Esophagus muscularis mucosa (tissue), 4 donors: Measurements from ENCODE around the gene ATP9A. TPM values are rescaled to one million over a fixed set of nuclear protein-coding genes. Genes with fewer than 3 reads are reported as not detected.

Experiments
- DNase-seq: peaks from one replicate; pipeline ENCODE4 v3.0.0-alpha.2; 2017; ENCODE audit errors: extremely low spot score
- H3K27ac ChIP-seq, 4 donors: fragments of 200-600 bp; sonication (generic); replicated peaks in 1 of 4; 1 replicate in 3 of 4; 2 replicates in 1 of 4; pipeline ENCODE4 v1.5.1; 2016 to 2019; ENCODE audit warnings: mild to moderate bottlenecking in 1 of 4
- H3K27me3 ChIP-seq, 4 donors: fragments of 200-600 bp; sonication (generic); one replicate each; pipeline versions ENCODE4 v1.5.1 to v1.6.0; 2016 to 2019
- H3K36me3 ChIP-seq, 4 donors: fragments of 200-600 bp; sonication (generic); one replicate each; pipeline ENCODE4 v1.5.1; 2016 to 2019
- H3K4me1 ChIP-seq, 4 donors: fragments of 200-600 bp; sonication (generic); one replicate each; pipeline ENCODE4 v1.5.1; 2016 to 2019
- H3K4me3 ChIP-seq, 4 donors: fragments of 200-600 bp; sonication (generic); 1 replicate in 2 of 4; 2 replicates in 2 of 4; pipeline ENCODE4 v1.5.1; 2016 to 2019; ENCODE audit warnings: mild to moderate bottlenecking in 4 of 4, moderate library complexity in 1 of 4
- H3K9me3 ChIP-seq, 4 donors: fragments of 200-600 bp; sonication (generic); 1 replicate in 3 of 4; 2 replicates in 1 of 4; pipeline ENCODE4 v1.5.1; 2016 to 2019
- EP300 ChIP-seq: sonication (generic); formaldehyde crosslinking; IDR thresholded peaks from one replicate; pipeline ENCODE4 v1.6.1; 2017; ENCODE audit warnings: antibody characterized with exemption
- POLR2A ChIP-seq: fragments of 450-650 bp; IDR thresholded peaks from one replicate; pipeline ENCODE4 v1.6.1; 2017; ENCODE audit warnings: antibody characterized with exemption, moderate library complexity, mild to moderate bottlenecking, low read depth
- POLR2AphosphoS5 ChIP-seq, 2 donors: sonication (generic); formaldehyde crosslinking; IDR thresholded peaks; one replicate each; pipeline ENCODE4 v1.6.1; 2017; ENCODE audit warnings: antibody characterized with exemption in 2 of 2
- WGBS: methylation state at CpG from one replicate; pipeline ENCODE4 v1.1.5; 2018; 5-methylcytosine and 5-hydroxymethylcytosine counted together
- intact Hi-C: fragments of 100-400 bp; cut with DNase I; formaldehyde crosslinking; loops from one replicate; pipeline ENCODE4 v1.15.1; 2023
- total RNA-seq, 4 donors: library from RNA; depleted of rRNA; stranded (reverse); fragments of >200 nt; gene quantifications; one replicate each; pipeline versions ENCODE4 v1.1.0 to v1.2.1, GENCODE V29; 2016
- TF ChIP-seq, protein P1 (sequence below), 3 experiments: fragments of 200-600 bp in 2 of 3; fragments of 450-650 bp in 1 of 3; sonication (generic) in 2 of 3; IDR thresholded peaks; one replicate each; pipeline ENCODE4 v1.5.1; 2017 to 2019; ENCODE audit warnings: antibody characterized with exemption in 3 of 3, mild to moderate bottlenecking in 2 of 3, moderate library complexity in 1 of 3

ATP9A gene
- total RNA-seq, 4 donors from 2014 or later, result 44.4 to 70.9 (median 56.0) TPM

DNA sequence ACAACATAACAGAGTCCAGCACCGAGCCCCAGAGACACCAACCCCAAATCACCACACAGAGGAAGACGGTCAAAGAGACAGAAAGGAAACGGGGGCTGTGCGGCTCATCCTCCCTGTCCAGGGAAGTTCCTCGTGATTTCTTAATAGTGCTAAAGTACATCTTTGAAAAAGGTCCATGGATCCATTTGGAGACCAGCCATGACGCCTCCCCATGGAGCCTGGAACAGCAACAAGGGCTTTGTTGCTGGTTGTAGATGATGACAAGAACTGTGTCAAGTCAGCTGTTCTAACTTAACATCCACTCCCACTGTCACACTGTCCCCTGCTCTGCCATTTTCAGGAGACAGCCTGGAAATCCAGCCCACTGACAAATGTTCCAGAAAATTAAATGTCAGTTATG is 99.7 kb downstream of the ATP9A start:
- H3K27ac ChIP-seq, result no peak overlapping the region
- H3K36me3 ChIP-seq, result peaks cover 13 to 86% (median 44%) of the 10 kb centered on the region in 4 donors
- 91% methylated on average over 6 of the region's 6 CpGs for WGBS
- no peak for TF ChIP-seq POLR2AphosphoS5 (IDR thresholded peaks at IDR 0.05)
- TF ChIP-seq, protein P1, sequence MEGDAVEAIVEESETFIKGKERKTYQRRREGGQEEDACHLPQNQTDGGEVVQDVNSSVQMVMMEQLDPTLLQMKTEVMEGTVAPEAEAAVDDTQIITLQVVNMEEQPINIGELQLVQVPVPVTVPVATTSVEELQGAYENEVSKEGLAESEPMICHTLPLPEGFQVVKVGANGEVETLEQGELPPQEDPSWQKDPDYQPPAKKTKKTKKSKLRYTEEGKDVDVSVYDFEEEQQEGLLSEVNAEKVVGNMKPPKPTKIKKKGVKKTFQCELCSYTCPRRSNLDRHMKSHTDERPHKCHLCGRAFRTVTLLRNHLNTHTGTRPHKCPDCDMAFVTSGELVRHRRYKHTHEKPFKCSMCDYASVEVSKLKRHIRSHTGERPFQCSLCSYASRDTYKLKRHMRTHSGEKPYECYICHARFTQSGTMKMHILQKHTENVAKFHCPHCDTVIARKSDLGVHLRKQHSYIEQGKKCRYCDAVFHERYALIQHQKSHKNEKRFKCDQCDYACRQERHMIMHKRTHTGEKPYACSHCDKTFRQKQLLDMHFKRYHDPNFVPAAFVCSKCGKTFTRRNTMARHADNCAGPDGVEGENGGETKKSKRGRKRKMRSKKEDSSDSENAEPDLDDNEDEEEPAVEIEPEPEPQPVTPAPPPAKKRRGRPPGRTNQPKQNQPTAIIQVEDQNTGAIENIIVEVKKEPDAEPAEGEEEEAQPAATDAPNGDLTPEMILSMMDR (IDR thresholded peaks at IDR 0.05), result no peak
- no peak for TF ChIP-seq EP300
- TF ChIP-seq POLR2A, result no peak
- no peaks in the 10 kb centered on the region for H3K27me3 ChIP-seq
- DNase-seq, result no peak
- no peaks in the 10 kb centered on the region for H3K4me1 ChIP-seq
- intact Hi-C loops, result no loop called here
- no peaks in the 10 kb centered on the region for H3K9me3 ChIP-seq
- no peak overlapping the region for H3K4me3 ChIP-seq

DNA sequence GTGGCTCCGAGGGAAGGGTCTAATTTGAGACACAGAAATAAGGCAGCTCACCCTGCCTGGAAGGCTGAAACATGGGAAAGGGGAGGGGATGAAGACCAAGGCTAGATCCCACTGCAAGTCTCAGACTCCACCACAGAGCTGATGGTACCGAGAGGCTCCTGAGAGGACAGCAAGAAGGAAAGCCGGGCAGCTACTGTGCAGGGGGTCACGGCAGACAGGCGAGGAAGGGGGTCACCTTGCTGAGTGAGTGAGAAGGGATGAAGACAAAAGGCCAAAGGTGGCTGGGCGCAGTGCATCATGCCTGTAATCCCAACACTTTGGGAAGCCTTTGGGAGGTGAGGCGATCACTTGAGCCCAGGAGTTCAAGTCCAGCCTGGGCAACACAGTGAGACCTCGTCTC is 100.7 kb downstream of the ATP9A start:
- no peak for DNase-seq
- peaks cover 9 to 76% (median 36%) of the 10 kb centered on the region in 4 donors for H3K36me3 ChIP-seq
- intact Hi-C loops, result no loop called here
- TF ChIP-seq POLR2AphosphoS5 (IDR thresholded peaks at IDR 0.05) (no peak), POLR2A (no peak), EP300 (no peak)
- TF ChIP-seq, protein P1 (IDR thresholded peaks at IDR 0.05), result no peak
- no peaks in the 10 kb centered on the region for H3K9me3 ChIP-seq
- no peak overlapping the region for H3K4me3 ChIP-seq
- no peaks in the 10 kb centered on the region for H3K27me3 ChIP-seq
- H3K27ac ChIP-seq, result no peak overlapping the region
- 92% methylated on average over 7 of the region's 8 CpGs for WGBS
- no peaks in the 10 kb centered on the region for H3K4me1 ChIP-seq

DNA sequence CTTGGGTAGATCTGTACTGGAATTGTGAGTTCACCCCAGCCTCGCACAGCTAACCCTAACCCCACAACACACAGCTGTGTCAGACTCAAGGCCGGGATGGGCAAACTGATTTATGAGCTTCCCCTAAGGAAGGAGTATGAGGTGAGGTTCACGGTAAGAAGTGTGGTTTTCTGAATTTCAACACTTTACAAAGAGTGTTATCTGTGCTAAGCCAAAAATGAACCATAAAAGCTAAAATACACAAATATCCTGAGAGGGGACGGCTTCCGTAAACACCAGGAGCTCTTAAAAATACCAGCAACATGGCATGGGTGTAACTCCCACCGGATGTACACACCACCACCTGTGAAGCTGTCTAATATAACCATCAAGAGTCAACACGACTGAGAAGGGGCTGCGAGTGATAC is 101.2 kb downstream of the ATP9A start:
- no peak overlapping the region for H3K27ac ChIP-seq
- no peak for DNase-seq
- peaks cover 9 to 71% (median 36%) of the 10 kb centered on the region in 4 donors for H3K36me3 ChIP-seq
- intact Hi-C loops, result no loop called here
- WGBS, result 84% methylated on average over 8 of the region's 8 CpGs
- no peaks in the 10 kb centered on the region for H3K27me3 ChIP-seq
- no peak overlapping the region for H3K4me3 ChIP-seq
- no peaks in the 10 kb centered on the region for H3K9me3 ChIP-seq
- H3K4me1 ChIP-seq, result no peaks in the 10 kb centered on the region
- no peak for TF ChIP-seq POLR2AphosphoS5 (IDR thresholded peaks at IDR 0.05)

DNA sequence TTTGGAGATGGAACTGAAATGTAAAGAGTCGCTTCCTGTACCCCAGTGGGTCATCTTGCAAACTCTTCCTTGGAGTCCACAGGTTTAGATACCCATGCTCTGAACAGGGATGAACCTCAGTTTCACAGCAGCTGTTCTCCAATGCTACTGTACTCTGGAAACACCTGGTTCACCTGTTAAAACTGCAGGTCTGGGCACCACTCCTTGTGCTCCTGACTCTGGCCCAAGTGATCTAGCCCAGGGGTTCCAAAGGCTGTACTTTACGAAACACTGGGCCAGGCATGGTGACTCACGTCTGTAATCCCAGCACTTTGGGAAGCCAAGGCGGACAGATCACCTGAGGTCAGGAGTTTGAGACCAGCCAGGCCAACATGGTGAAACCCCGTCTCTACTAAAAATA is 102.1 kb downstream of the ATP9A start:
- no peak for DNase-seq
- Histone ChIP-seq H3K27ac (no peak overlapping the region), H3K9me3 (no peaks in the 10 kb centered on the region), H3K4me3 (no peak overlapping the region), H3K4me1 (peaks cover 0 to 2% (median 0%) of the 10 kb centered on the region in 4 donors), H3K27me3 (no peaks in the 10 kb centered on the region), H3K36me3 (peaks cover 9 to 62% (median 34%) of the 10 kb centered on the region in 4 donors)
- WGBS, result 83% methylated on average over 5 of the region's 5 CpGs
- TF ChIP-seq, protein P1 (IDR thresholded peaks at IDR 0.05), result no peak
- TF ChIP-seq POLR2A, result no peak
- TF ChIP-seq POLR2AphosphoS5 (IDR thresholded peaks at IDR 0.05), result no peak
- no peak for TF ChIP-seq EP300
- intact Hi-C loops, result no loop called here

DNA sequence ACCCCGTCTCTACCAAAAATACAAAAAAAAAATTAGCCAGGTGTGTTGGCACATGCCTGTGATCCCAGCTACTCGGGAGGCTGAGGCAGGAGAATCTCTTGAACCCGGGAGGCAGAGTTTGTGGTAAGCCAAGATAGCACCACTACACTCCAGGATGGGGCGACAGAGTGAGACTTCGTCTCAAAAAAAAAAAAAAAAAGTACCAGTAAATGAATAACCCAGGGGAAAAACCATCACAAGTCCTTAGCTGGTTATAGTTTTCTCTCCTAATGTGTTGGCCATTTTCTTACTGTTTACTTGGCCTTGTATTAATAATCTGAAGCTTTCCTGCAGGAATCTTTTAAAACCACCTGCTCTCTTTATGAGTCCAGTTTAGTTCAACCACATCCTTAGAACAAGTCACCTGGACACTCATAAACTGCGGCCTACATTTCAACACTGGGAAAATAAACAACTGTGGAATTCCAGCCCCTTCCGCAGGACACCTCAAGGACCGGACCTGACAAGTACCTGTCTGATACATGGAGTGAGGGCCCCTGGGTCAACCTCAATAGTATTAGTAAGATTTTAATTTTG is 102.6 kb downstream of the ATP9A start:
- Histone ChIP-seq H3K4me3 (no peak overlapping the region), H3K9me3 (no peaks in the 10 kb centered on the region), H3K4me1 (peaks cover 0 to 7% (median 3%) of the 10 kb centered on the region in 4 donors), H3K27me3 (no peaks in the 10 kb centered on the region), H3K27ac (no peak overlapping the region), H3K36me3 (peaks cover 9 to 57% (median 29%) of the 10 kb centered on the region in 4 donors)
- intact Hi-C loops, result no loop called here
- no peak for DNase-seq
- TF ChIP-seq EP300 (no peak), POLR2A (no peak), POLR2AphosphoS5 (IDR thresholded peaks at IDR 0.05) (no peak)
- TF ChIP-seq, protein P1 (IDR thresholded peaks at IDR 0.05), result no peak
- WGBS, result 91% methylated on average over 8 of the region's 8 CpGs
